Activated CD4-positive, CD25-positive, alpha-beta regulatory T cell treated with anti-CD3 and anti-CD28 coated beads, Interleukin-2, amount 50 U/mL, for 16 hours (primary cell): ENCODE data around the gene SNX25.
"Not testable (repeated sequence)": the region's sequence is repeated elsewhere in the genome, so short reads cannot be mapped to it uniquely, and the experiment has no call there.

Experiments used
- DNase-seq: peaks from one replicate; pipeline ENCODE4 v3.0.0-alpha.2; 2020; ENCODE audit warnings: low read depth, low spot score

The SNX25 gene

DNA sequence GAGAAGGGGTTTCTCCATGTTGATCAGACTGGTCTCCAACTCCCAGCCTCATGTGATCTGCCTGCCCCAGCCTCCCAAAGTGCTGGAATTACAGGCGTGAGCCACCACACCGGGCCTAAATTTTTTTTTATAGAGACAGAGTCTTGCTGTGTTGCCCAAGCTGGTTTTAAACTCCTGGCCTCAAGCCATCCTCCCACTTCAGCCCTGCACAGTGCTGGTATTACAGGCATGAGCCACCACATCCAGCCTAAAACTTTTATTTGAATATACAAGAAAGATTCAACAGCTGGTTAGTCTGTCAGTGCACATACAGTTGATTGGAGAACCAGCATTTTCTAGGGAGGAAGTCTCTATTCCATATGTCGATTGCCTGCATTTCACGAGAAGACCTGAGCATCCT is 95.1 kb downstream of the SNX25 start:
- DNase-seq, result no peak

DNA sequence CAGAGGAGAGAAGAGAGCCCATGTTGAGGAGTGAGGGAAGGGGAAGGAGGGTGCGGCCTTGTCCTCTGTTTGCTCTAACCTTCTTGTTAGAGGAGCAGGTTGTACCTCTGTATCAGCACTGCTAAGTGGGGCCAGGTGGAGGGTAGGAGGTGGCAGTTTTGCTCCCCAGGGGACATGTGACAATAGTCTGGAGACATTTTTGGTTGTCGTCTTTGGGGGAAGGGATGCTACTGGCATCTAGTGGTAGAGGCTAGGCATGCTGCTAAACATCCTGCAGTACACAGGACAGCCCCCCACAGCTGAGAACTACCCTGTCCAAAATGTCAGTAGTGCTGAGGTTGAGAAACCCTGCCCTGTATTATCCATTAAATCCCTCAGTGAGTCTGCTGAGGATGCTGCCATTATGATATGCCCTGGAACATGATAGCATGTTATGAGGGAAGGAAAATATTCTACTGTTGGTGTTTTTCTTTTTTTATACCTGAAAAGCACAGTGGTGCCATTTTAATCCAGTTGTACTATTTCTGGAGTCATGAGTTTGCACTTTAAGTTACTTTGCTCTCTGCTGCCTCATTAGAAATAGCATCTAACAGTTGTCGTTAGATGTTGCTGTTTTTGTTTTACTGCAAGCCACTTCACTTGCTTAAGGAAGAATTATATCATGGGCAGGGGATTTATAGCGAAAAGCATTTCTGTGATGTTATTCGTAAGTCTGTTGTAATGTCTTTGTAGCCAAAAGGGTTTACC is 95.7 kb downstream of the SNX25 start:
- no peak for DNase-seq

- DNase-seq, result no peak
Observed at GRCh38 chr4:185305979-185306442, 96.6 kb downstream of the SNX25 start.

DNA sequence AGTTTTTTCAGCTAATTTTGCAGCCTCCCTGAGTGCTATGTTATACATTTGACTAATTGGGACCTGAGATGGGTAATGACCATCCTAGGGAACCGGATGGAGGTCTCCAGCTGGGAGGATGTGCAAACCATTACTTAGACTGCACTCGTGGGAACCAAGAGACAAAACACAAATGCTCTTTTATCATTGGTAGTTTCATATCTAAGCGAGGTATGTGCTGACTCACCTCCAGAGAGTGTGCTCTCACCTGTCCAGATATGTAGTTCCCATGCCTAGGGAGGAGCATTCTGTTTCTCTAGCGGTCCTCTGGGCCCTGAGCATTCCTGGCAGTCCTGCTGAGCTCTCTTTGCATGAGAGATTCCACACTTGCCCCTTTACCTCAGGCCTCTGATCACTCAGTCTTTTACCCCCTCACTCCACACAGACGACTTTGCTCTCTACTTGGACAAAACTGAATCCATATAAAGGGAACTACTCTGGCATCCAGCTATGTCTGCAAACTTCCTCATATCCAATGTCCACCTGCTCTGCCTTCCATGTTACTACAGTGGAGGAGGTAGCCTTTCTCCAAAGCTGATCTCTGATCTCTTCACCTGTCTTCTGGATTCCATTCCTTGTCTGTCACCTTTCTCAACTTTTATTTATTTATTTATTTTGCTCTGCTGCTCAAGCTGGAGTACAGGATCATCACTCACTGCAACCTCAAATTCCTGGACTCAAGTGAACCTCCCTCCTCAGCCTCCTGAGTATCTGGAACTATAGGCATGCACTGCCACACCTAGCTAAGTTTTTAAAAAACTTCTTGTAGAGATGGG is 97.9 kb downstream of the SNX25 start:
- no peak for DNase-seq

GRCh38 chr4:185309770-185310169 is 100.4 kb downstream of the SNX25 start:
- DNase-seq, result no peak

GRCh38 chr4:185311113-185311888 is 101.9 kb downstream of the SNX25 start:
- no peak for DNase-seq

GRCh38 chr4:185312699-185313098 is 103.3 kb downstream of the SNX25 start:
- DNase-seq, result no peak

GRCh38 chr4:185317462-185317861 is 108.1 kb downstream of the SNX25 start:
- DNase-seq, result not testable (repeated sequence)

GRCh38 chr4:185317880-185318279 is 108.5 kb downstream of the SNX25 start:
- DNase-seq, result no peak

DNA sequence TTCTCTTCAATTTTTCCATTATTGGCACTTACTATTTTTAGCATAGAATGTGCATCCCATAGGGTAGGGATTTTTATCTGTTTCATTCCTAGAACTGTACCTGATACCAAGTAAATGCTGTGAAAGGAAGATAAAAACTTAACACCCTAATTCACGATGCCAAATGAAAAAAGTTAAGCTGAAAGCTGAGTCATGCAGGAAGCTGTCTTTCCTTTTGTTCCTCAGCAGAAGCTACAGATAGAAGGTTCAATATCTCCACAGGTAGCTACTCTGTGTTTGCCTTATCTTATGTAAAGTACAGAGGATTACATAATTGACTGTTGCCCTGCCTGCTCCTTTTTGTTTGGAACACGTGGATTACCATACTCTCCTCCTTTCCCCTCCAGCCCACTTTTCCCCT is 109.3 kb downstream of the SNX25 start:
- DNase-seq, result no peak

- DNase-seq, result no peak
Observed at GRCh38 chr4:185322803-185323202, 113.4 kb downstream of the SNX25 start.

GRCh38 chr4:185323606-185324005 is 114.2 kb downstream of the SNX25 start:
- DNase-seq, result no peak

GRCh38 chr4:185324361-185324760 is 115.0 kb downstream of the SNX25 start:
- DNase-seq, result not testable (repeated sequence)

DNA sequence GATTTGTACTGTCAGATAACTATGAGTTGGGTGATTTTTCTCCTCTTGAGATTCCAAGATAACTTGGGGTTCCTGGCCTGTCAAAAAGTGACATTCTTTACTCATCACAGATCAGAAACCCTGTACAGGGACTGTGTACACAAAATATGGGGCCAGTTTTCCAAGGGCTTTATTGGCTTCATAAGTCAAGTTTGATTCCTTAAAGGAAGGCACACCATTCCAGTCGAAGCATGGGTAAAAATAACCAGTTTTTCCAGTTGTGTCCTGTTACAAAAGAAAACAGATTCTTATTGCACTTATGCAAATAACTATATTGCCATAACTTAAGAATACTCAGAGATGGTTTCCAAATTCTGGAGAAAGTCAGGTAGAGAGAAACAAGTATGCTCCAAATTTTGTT is 116.3 kb downstream of the SNX25 start:
- DNase-seq, result not testable (repeated sequence)

DNA sequence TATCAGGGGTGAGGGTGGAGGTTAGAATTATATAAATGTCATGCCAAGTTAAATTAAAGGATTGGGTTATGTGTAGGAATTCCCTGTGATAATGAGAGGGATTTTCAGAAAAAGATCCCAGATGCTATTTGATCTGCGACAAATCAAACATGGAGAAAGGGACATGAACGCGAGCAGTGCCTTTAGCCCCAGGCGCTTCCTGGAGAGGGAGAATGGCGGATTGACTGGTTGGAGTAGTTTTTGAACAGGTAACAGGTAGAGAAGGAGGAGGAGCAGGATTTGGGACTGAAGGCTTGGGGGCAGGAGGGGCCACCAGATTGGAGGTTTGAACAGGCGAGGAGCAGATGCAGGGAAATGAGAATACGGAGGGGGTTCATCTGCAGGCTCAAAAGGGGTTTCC is 119.2 kb downstream of the SNX25 start:
- DNase-seq, result no peak

DNA sequence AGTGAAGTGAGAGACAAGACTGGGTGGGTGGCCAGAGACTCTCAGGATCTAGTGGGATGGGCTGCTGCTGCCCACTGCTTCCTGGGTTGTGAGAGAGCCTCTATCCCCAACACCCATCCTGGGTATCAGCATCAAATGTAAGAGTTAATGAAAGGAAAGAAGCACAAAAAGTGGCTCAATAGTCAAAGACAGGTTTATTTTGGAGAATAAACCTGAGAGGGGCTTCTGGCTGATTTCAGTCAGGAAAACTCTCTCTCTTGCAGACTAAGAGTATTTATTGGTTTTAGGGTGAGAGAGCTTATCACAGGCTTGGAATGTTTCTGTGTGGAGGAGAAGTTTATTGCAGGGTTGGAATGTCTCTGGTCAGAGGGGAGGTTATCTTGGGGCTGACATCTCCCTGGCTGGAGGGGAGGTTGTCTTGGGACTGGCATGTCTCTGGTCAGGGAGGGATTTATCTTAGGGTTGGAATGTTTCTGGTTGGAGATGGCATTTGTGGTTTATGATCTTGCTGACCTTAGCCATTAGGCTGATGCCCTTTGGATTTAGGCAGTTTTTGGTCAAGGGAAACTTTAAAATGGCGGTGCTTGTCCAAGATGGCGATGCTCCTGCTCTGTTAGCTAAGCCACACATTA is 120.6 kb downstream of the SNX25 start:
- DNase-seq, result not testable (repeated sequence)

DNA sequence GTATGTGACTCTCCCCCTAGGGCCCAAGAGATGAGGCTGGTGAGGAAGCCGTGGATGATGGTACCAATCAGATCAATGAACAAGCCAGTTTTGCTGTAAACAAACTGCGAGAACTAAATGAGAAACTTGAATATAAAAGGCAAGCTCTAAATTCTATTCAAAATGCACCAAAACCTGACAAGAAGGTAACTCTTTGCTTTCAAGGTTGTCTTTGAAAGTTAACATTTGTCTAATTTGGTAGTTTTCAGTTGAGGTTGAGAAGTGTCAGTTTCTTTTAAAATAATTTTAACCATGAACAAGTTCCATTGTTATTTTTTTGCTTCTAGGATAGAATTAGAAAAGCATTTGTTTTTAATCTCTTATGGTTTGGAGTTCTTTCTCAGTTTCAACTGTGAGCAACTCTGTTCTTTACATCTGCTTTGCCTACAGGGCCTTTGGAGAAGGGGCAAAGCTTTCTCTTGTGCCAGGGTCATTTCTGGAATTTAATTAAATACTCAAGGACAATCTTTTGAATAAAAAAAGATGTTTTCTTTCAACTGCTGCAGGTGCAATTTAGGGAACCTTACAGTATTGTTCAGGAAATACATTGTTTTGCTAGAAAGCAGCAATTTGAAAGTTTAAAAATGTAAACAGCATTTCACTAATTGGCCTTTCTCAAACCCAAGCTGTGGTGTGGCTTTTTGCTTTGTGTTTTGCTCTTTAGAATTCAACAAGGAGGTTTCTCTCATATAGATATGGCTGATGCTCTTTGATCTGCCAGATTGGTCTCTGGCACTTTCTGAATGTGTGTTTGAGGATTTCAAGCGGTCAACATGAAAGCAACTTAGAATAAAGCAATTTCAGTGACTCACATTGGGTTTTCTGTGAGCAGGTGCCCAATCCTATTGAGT is 123.4 kb downstream of the SNX25 start:
- DNase-seq, result no peak

- no peak for DNase-seq
Observed at GRCh38 chr4:185334326-185334725, 124.9 kb downstream of the SNX25 start.

- no peak for DNase-seq
Observed at GRCh38 chr4:185335579-185335978, 126.2 kb downstream of the SNX25 start.

- no peak for DNase-seq
Observed at GRCh38 chr4:185339941-185340340, 130.5 kb downstream of the SNX25 start.

DNA sequence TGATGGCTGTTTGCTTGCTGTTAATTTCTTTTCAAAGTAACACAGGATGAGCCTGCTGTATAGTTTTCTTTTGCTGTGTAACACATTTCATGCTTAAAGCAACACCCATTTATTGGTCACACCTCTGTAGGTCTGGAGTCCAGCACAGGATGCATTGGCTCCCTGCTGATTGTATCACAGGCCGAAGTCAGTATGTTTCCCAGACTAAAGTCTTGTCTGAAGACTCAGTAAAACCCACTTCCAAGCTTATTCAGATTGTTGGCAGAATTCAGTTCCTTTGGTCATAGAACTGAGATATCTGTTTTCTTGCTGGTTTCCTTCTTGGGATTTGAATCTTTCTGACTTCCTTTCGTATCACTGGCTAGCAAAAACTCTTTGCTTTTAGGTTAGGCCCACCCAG is 132.0 kb downstream of the SNX25 start:
- DNase-seq, result no peak
